H1 (cell line): Measurements from ENCODE around the gene ZNF837. TPM values are rescaled to one million over a fixed set of nuclear protein-coding genes. Genes with fewer than 3 reads are reported as not detected.
"Not testable (repeated sequence)": the region's sequence is repeated elsewhere in the genome, so short reads cannot be mapped to it uniquely, and the experiment has no call there.

Experiments
- CTCF ChIA-PET: fragments of 300-600 bp; sonication (Branson Sonifier 250); formaldehyde crosslinking; loops from one replicate; lab custom pipeline; 2021; ENCODE audit not compliant: partially characterized antibody; lab: Charles Lee
- POLR2A ChIA-PET: fragments of 300-600 bp; sonication (Branson Sonifier 250); formaldehyde crosslinking; loops from one replicate; lab custom pipeline; 2021; ENCODE audit warnings: inconsistent platforms; ENCODE audit not compliant: partially characterized antibody; lab: Charles Lee
- DNase-seq, 2 experiments: peaks; one replicate each; pipeline versions ENCODE4 v3.0.0 to v3.0.0-alpha.2; 2010 to 2022; ENCODE audit warnings: low spot score in 2 of 2, low read depth in 1 of 2, mixed read lengths in 1 of 2
- FAIRE-seq: peaks from 2 replicates; lab custom pipeline; 2011; peaks lifted over from hg19 to GRCh38; lab: Jason Lieb, UNC
- H2AFZ ChIP-seq: 2 replicates; pipeline ENCODE4 v1.8.1; 2012; ENCODE audit warnings: low read length, inconsistent platforms
- H2AK5ac ChIP-seq: 2 replicates; pipeline ENCODE4 v1.6.1; 2013; ENCODE audit warnings: low read depth, low read length
- H2BK120ac ChIP-seq: replicated peaks from 2 replicates; pipeline ENCODE3; 2013; ENCODE audit warnings: low read depth, low read length, inconsistent platforms
- H2BK12ac ChIP-seq: 2 replicates; pipeline ENCODE4 v1.6.1; 2013; ENCODE audit warnings: low read depth, low read length
- H2BK15ac ChIP-seq: 2 replicates; pipeline ENCODE4 v1.6.1; 2013; ENCODE audit warnings: low read length
- H2BK20ac ChIP-seq: 2 replicates; pipeline ENCODE4 v1.6.1; 2013; ENCODE audit warnings: low read length
- H2BK5ac ChIP-seq: 2 replicates; pipeline ENCODE4 v1.6.1; 2013; ENCODE audit warnings: low read depth, low read length
- H3K14ac ChIP-seq: 2 replicates; pipeline ENCODE4 v1.6.1; 2013; ENCODE audit warnings: inconsistent platforms; ENCODE audit not compliant: insufficient read length
- H3K18ac ChIP-seq: 2 replicates; pipeline ENCODE4 v1.6.1; 2013; ENCODE audit warnings: low read length; ENCODE audit errors: extremely low read depth
- H3K23ac ChIP-seq: 2 replicates; pipeline ENCODE4 v1.6.1; 2013; ENCODE audit warnings: inconsistent platforms; ENCODE audit not compliant: insufficient read length
- H3K23me2 ChIP-seq: 2 replicates; pipeline ENCODE4 v1.6.1; 2013; ENCODE audit warnings: low read depth, low read length
- H3K27ac ChIP-seq: 2 replicates; pipeline ENCODE4 v1.6.1; 2011; ENCODE audit warnings: low read depth, low read length, inconsistent platforms
- H3K27me3 ChIP-seq, 4 experiments: replicated peaks in 1 of 4; 1 replicate in 1 of 4; 2 replicates in 3 of 4; pipeline versions ENCODE4 v1.6.1 to v1.8.1; 2011 to 2013; ENCODE audit warnings: low read length in 3 of 4, mild to moderate bottlenecking in 3 of 4, inconsistent platforms in 2 of 4, mixed read lengths in 2 of 4, moderate library complexity in 1 of 4; ENCODE audit not compliant: control insufficient read depth in 3 of 4, insufficient read depth in 3 of 4; ENCODE audit errors: extremely low read depth in 1 of 4
- H3K36me3 ChIP-seq, 4 experiments: 2 replicates each; pipeline versions ENCODE4 v1.6.1 to v1.8.1; 2011 to 2013; ENCODE audit warnings: mild to moderate bottlenecking in 4 of 4, low read length in 3 of 4, moderate library complexity in 2 of 4, control low read depth in 1 of 4, inconsistent platforms in 1 of 4; ENCODE audit not compliant: insufficient read depth in 4 of 4, control insufficient read depth in 2 of 4
- H3K4ac ChIP-seq: replicated peaks from 2 replicates; pipeline ENCODE3; 2013; ENCODE audit warnings: low read length, low read depth, mixed read lengths, inconsistent platforms; ENCODE audit not compliant: insufficient read length
- H3K4me1 ChIP-seq, 4 experiments: replicated peaks in 1 of 4; 1 replicate in 1 of 4; 2 replicates in 3 of 4; pipeline versions ENCODE4 v1.6.1 to v1.8.1; 2011 to 2013; ENCODE audit warnings: low read length in 3 of 4, inconsistent platforms in 2 of 4, mixed read lengths in 1 of 4; ENCODE audit not compliant: insufficient read depth in 4 of 4, control insufficient read depth in 3 of 4
- H3K4me2 ChIP-seq, 2 experiments: 2 replicates each; pipeline versions ENCODE4 v1.6.1 to v1.8.1; 2011 to 2013; ENCODE audit warnings: low read depth in 2 of 2, low read length in 2 of 2, control low read depth in 1 of 2, inconsistent platforms in 1 of 2, mild to moderate bottlenecking in 1 of 2; ENCODE audit not compliant: insufficient read depth in 1 of 2
- H3K4me3 ChIP-seq, 4 experiments: fragments of 200-600, 300-600 bp in 1 of 4; sonication (generic), shearing (Covaris generic), sonication (Bioruptor Twin) in 1 of 4; 2 replicates each; pipeline versions ENCODE4 v1.5.1 to v1.8.1; 2011 to 2016; ENCODE audit warnings: low read length in 4 of 4, low read depth in 3 of 4, control low read depth in 2 of 4, inconsistent platforms in 2 of 4, mild to moderate bottlenecking in 2 of 4, mixed read lengths in 1 of 4, moderate library complexity in 1 of 4; ENCODE audit not compliant: insufficient read depth in 2 of 4; ENCODE audit errors: extremely low read depth in 1 of 4
- H3K56ac ChIP-seq: replicated peaks from 2 replicates; pipeline ENCODE3; 2013; ENCODE audit warnings: low read depth, mild to moderate bottlenecking, mixed read lengths, low read length, inconsistent platforms; ENCODE audit not compliant: insufficient read length
- H3K79me1 ChIP-seq: 2 replicates; pipeline ENCODE4 v1.6.1; 2013; ENCODE audit warnings: low read depth, low read length, control low read depth
- H3K79me2 ChIP-seq, 2 experiments: 2 replicates each; pipeline versions ENCODE4 v1.6.1 to v1.8.1; 2012 to 2013; ENCODE audit warnings: low read length in 2 of 2, mild to moderate bottlenecking in 2 of 2, inconsistent platforms in 1 of 2; ENCODE audit not compliant: insufficient read depth in 2 of 2, control insufficient read depth in 1 of 2
- H3K9ac ChIP-seq, 4 experiments: replicated peaks in 1 of 4; 1 replicate in 1 of 4; 2 replicates in 3 of 4; pipeline versions ENCODE4 v1.6.1 to v1.8.1; 2011 to 2013; ENCODE audit warnings: low read depth in 3 of 4, low read length in 3 of 4, control low read depth in 2 of 4, mild to moderate bottlenecking in 2 of 4, moderate library complexity in 2 of 4, inconsistent platforms in 1 of 4; ENCODE audit errors: extremely low read depth in 1 of 4
- H3K9me3 ChIP-seq, 2 experiments: 2 replicates each; pipeline versions ENCODE4 v1.6.1 to v1.8.1; 2012 to 2013; ENCODE audit warnings: mild to moderate bottlenecking in 2 of 2, moderate library complexity in 2 of 2, control low read depth in 1 of 2, inconsistent platforms in 1 of 2, low read depth in 1 of 2, low read length in 1 of 2, mixed read lengths in 1 of 2; ENCODE audit not compliant: insufficient read depth in 2 of 2
- H4K20me1 ChIP-seq, 2 experiments: replicated peaks in 1 of 2; 2 replicates each; pipeline versions ENCODE3 to v1.8.1; 2011 to 2013; ENCODE audit warnings: inconsistent platforms in 2 of 2, low read length in 2 of 2, mild to moderate bottlenecking in 1 of 2; ENCODE audit not compliant: insufficient read depth in 2 of 2, control insufficient read depth in 1 of 2
- H4K5ac ChIP-seq: 2 replicates; pipeline ENCODE4 v1.6.1; 2013; ENCODE audit warnings: low read length, low read depth, mixed read lengths, inconsistent platforms; ENCODE audit not compliant: insufficient read length
- H4K8ac ChIP-seq: 2 replicates; pipeline ENCODE4 v1.8.0; 2013; ENCODE audit warnings: mild to moderate bottlenecking, moderate library complexity, low read length, inconsistent platforms; ENCODE audit not compliant: insufficient read depth; ENCODE audit errors: extremely low read depth
- H4K91ac ChIP-seq: replicated peaks from 2 replicates; pipeline ENCODE3; 2013; ENCODE audit warnings: low read length, mixed read lengths, inconsistent platforms; ENCODE audit not compliant: insufficient read length
- CEBPB ChIP-seq: IDR thresholded peaks from 2 replicates; pipeline ENCODE4 v1.6.1; 2012; ENCODE audit warnings: low read depth, low read length
- whole genome bisulfite sequencing, 2 experiments: shearing (Covaris generic) in 1 of 2; methylation state at CpG; one replicate each; pipeline versions ENCODE4 v1.1.6 to v1.1.7; 2013 to 2015; ENCODE audit warnings: low lambda C conversion rate in 2 of 2, mixed read lengths in 2 of 2, inconsistent platforms in 1 of 2, low coverage in 1 of 2, missing lambda C conversion rate in 1 of 2; ENCODE audit not compliant: insufficient replicate concordance in 2 of 2, insufficient coverage in 1 of 2, insufficient read length in 1 of 2; ENCODE audit errors: extremely low coverage in 1 of 2, missing lambda C conversion rate in 1 of 2; 5-methylcytosine and 5-hydroxymethylcytosine counted together
- polyA plus RNA-seq, 7 experiments: library from polyadenylated mRNA; depleted of rRNA in 3 of 7; stranded (reverse) in 5 of 7; unstranded in 2 of 7; fragments of >200 nt in 5 of 7; fragments of 200-250 nt in 2 of 7; gene quantifications; 1 replicate in 5 of 7; 2 replicates in 1 of 7; 4 replicates in 1 of 7; pipeline versions ENCODE4 v1.2.1 to v1.2.3, GENCODE V29; 2011 to 2013; ENCODE audit warnings: missing spikeins in 2 of 7, mixed read lengths in 2 of 7
- total RNA-seq: library from RNA; stranded (reverse); fragmentation: NEBNext Ultra II Directional; extraction: Animal tissue kit (Norgen Biotek cat#: 25700); gene quantifications from 2 replicates; pipeline ENCODE4 v1.2.1, GENCODE V29; 2021

ZNF837 gene
- total and polyA plus RNA-seq, 2 of the 8 experiments (the other 6 are each of a cell fraction or from before 2014, with no cell fraction given): 1.9 to 3.3 TPM

DNA sequence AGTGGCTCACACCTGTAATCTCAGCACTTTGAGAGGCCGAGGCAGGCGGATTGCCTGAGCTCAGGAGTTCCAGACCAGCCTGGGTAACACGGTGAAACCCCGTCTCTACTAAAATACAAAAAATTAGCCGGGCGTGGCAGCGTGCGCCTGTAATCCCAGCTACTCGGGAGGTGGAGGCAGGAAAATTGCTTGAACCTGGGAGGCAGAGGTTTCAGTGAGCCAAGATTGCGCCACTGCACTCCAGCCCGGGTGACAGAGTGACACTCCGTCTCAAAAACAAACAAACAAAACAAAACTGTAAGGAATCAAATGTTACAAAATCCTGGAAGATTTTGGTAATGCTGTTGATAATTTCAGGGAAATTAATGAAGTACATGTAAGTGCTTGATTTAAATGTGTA lies 32.8 kb downstream of the ZNF837 start:
- not testable (repeated sequence) for H2BK12ac ChIP-seq, H3K79me2 ChIP-seq, H4K5ac ChIP-seq, H4K20me1 ChIP-seq, H3K14ac ChIP-seq, H3K79me1 ChIP-seq, H3K18ac ChIP-seq, H3K4ac ChIP-seq, H3K56ac ChIP-seq, H2BK120ac ChIP-seq, H3K9me3 ChIP-seq, H2BK5ac ChIP-seq, H2AK5ac ChIP-seq, H3K36me3 ChIP-seq, H3K23me2 ChIP-seq, H4K91ac ChIP-seq, H4K8ac ChIP-seq, H3K23ac ChIP-seq, H3K9ac ChIP-seq, FAIRE-seq, H3K27me3 ChIP-seq, DNase-seq, H3K27ac ChIP-seq, H2BK15ac ChIP-seq, H3K4me1 ChIP-seq, H2BK20ac ChIP-seq
- TF ChIP-seq CEBPB: 0 out of 2 replicates have a peak, but pooled peaks have one; percentile 5
- Histone ChIP-seq H2AFZ (0 out of 2 replicates have a peak overlapping the region, but pooled peaks have one; percentile 63), H3K4me3 (peak overlapping the region; percentile 78 to 88 (median 82)), H3K4me2 (peak overlapping the region; percentile 76 to 78)
- ChIA-PET POLR2A (interaction anchor here (0.7 to 11.4 kb wide), 11 partner anchors 8 to 165 kb away, joined by 3 to 102 read pairs (median 4); partner anchors contain the start of genes ZNF274, ZNF497, ZNF544 and ZSCAN22), CTCF (interaction anchor here (0.6 to 2.4 kb wide), 8 partner anchors 9 to 70 kb away, joined by 3 to 13 read pairs (median 5); partner anchors contain the start of gene ZNF837)
- WGBS, 2 experiments: 28% methylated on average over 12 of the region's 12 CpGs; no CpG with 5 or more reads in 1 of the 2 experiments
